ENCODE measurements around the gene KLK5.

The KLK5 gene

GRCh38 chr19:50925734-50926133 lies 27.1 kb downstream of the KLK5 start:
- TF ChIP-seq CTCF (IDR thresholded peaks at IDR 0.05; ENCODE audit: insufficient read depth, low read depth, low read length, missing control alignments) = no peak
- no peak for DNase-seq (ENCODE audit: low read depth)
- H3K4me3 ChIP-seq (ENCODE audit: low read depth, low read length) = no peak overlapping the region

DNA sequence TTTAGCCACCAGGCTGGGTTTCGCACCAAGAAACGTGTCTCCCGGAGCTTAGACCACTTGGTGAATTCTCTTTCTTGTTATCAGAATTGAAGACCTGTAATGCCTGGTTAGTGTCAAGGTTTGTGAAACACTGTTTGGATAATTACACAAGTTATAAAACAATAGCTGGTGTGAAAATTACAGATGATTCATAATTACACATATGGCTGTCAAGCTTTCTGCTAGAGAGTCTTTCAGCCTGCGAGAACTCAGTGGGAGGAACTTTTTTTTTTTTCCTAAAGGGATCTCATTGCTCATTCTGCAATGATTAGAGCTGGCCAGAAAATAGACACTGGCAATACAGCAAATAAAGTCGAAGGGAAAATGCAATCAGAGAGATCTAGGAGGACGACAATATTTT lies 28.3 kb downstream of the KLK5 start:
- no peak for TF ChIP-seq CTCF (IDR thresholded peaks at IDR 0.05; ENCODE audit: insufficient read depth, low read depth, low read length, missing control alignments)
- no peak for DNase-seq (ENCODE audit: low read depth)
- H3K4me3 ChIP-seq (ENCODE audit: low read depth, low read length) = no peak overlapping the region

GRCh38 chr19:50922317-50922853 lies 30.5 kb downstream of the KLK5 start:
- no peak overlapping the region for H3K4me3 ChIP-seq (ENCODE audit: low read depth, low read length)
- peak; percentile 85 for TF ChIP-seq CTCF (IDR thresholded peaks at IDR 0.05; ENCODE audit: insufficient read depth, low read depth, low read length, missing control alignments)
- peak; percentile 91 for DNase-seq (ENCODE audit: low read depth)

- no peak for TF ChIP-seq CTCF (IDR thresholded peaks at IDR 0.05; ENCODE audit: insufficient read depth, low read depth, low read length, missing control alignments)
- no peak for DNase-seq (ENCODE audit: low read depth)
These were observed 31.2 kb downstream of the KLK5 start for GRCh38 chr19:50921426-50922316.

DNA sequence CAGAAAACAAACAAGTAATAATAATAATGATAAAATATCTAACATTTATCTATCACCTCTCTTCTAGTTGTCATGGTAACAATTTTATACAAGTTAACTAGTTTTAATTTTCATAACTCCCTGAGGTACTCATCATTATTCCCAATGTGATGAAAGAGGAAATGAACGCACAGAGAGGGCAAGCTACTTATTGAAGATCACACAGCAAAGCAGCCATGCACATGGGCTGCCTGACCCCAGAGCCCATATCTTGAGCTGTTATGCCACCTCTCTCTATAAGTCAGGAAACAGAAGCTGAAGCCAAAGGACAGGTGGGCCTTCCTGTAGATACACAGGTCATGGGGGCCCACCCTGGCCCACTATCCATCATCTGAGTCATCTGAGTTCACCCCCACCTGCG lies 36.8 kb downstream of the KLK5 start:
- no peak for TF ChIP-seq CTCF (IDR thresholded peaks at IDR 0.05; ENCODE audit: insufficient read depth, low read depth, low read length, missing control alignments)
- H3K4me3 ChIP-seq (ENCODE audit: low read depth, low read length) = no peak overlapping the region
- no peak for DNase-seq (ENCODE audit: low read depth)

More at GRCh38 chr19:50921426-50922316, 31.2 kb downstream of the KLK5 start:
- no peak overlapping the region for H3K4me3 ChIP-seq (ENCODE audit: low read depth, low read length)

DNA sequence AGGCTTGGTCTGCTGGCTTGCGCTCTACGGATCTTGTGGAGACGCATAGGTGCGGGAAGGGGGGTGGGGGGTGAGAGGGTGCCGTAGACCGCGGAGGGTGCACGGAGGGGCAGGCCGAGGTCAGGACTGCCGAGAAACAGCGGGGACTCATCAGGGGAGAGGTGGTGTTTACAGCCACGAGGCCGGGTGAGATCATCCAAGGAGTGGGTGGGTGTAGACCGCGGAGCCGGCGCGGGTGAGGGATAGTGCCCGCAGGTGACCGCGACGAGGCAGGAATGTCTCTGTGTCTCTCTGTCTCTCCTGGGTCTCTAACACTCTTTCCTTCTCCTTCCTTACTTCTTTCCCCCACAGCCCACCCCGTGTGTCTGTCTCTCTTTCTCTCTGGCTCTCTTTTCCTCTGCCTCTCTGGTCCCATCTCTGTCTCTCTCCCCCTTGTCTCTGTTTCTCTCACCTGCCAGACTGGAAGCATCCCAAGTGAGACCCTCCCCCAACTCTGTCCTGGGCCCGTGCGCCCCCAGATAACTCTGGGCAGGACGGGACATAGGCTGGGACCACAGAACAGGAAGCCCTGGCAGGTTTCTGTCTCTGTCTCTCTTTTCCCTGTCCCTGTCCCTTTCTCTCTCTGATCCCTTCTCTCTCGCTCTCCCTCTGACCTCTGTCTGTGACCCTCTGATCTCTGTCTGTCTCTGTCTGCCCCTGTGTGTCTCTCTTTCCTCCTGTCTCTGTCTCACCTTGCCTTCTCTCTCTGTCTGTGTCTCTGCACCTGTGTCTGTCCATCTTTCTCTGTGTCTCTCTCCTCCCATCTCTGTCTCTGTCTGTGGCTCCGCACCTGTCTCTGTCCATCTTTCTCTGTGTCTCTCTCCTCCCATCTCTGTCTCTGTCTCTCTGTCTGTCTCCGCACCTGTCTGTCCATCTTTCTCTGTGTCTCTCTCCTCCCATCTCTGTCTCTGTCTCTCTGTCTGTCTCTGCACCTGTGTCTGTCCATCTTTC lies 39.8 kb downstream of the KLK5 start:
- no peak for TF ChIP-seq CTCF (IDR thresholded peaks at IDR 0.05; ENCODE audit: insufficient read depth, low read depth, low read length, missing control alignments)
- DNase-seq (ENCODE audit: low read depth) = no peak
- H3K4me3 ChIP-seq (ENCODE audit: low read depth, low read length) = no peak overlapping the region
